ENCODE results near the gene PDLIM5. TPM values are rescaled to one million over a fixed set of nuclear protein-coding genes. Genes with fewer than 3 reads are reported as not detected.

The PDLIM5 gene
- total RNA-seq, 1 donor from 2014 or later = 66.1 TPM

GRCh38 chr4:94649381-94650133 is 197.8 kb downstream of the PDLIM5 start:
- Mint-ChIP-seq H3K27me3 (no peaks in the 10 kb centered on the region), H3K27ac (peak overlapping the region; percentile 13), H3K4me1 (ENCODE audit: low read depth) (peaks cover 42% of the 10 kb centered on the region), H3K4me3 (ENCODE audit: low read depth) (no peak overlapping the region), H3K9me3 (ENCODE audit: low read depth) (no peaks in the 10 kb centered on the region), H3K36me3 (ENCODE audit: insufficient read depth) (peaks cover 15% of the 10 kb centered on the region)
- no peak for TF ChIP-seq CTCF (IDR thresholded peaks at IDR 0.05; ENCODE audit: unreplicated experiment)
- DNase-seq (ENCODE audit: low spot score, unreplicated experiment) = no peak

DNA sequence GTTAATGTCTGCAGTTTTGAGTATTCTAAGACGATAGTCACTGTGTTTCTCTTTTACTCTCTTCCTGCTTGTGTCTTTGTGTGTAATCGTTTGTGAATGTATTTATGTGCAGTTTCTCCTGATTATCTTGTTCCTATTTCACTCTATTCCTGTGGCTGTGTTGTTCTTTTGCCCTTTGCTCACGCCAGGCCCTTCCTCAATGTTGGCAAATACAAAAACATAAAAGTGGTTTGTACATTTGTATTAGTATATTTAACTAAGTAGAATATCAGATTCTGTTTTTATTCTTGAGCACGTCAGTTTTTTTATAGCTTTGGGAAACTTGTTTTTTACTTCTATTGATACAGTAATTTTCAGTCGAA is 198.4 kb downstream of the PDLIM5 start:
- Mint-ChIP-seq H3K36me3 (ENCODE audit: insufficient read depth) (peaks cover 13% of the 10 kb centered on the region), H3K27ac (peak overlapping the region; percentile 13), H3K4me3 (ENCODE audit: low read depth) (no peak overlapping the region)

DNA sequence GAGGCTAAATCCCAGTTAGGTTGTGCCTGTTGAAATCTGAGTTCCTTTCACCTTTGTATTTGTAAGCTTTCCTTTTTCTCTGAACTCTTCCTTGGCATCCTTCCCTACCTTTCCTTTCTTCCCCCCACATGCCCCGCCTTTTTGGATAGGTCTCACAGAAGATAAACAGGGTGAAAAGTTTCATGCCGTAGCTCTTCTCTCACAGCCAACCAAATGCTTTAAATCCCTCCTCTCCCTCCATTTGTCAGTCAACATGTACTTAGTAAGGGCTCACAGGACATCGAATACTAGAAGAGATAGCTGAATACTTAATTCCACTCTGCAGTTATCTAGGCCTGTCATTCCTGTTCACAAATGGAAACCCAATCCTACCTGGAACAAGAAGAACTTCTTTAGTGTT is 198.9 kb downstream of the PDLIM5 start:
- Mint-ChIP-seq H3K27ac (peak overlapping the region; percentile 79), H3K9me3 (ENCODE audit: low read depth) (no peaks in the 10 kb centered on the region), H3K4me3 (ENCODE audit: low read depth) (no peak overlapping the region), H3K27me3 (no peaks in the 10 kb centered on the region), H3K36me3 (ENCODE audit: insufficient read depth) (peaks cover 12% of the 10 kb centered on the region), H3K4me1 (ENCODE audit: low read depth) (peaks cover 42% of the 10 kb centered on the region)
- TF ChIP-seq CTCF (IDR thresholded peaks at IDR 0.05; ENCODE audit: unreplicated experiment) = no peak
- no peak for DNase-seq (ENCODE audit: low spot score, unreplicated experiment)

More for the DNA sequence above, 198.4 kb downstream of the PDLIM5 start:
- DNase-seq (ENCODE audit: low spot score, unreplicated experiment) = no peak
- H3K4me1 Mint-ChIP-seq (ENCODE audit: low read depth) = peaks cover 42% of the 10 kb centered on the region
- H3K27me3 Mint-ChIP-seq = no peaks in the 10 kb centered on the region
- no peaks in the 10 kb centered on the region for H3K9me3 Mint-ChIP-seq (ENCODE audit: low read depth)
- no peak for TF ChIP-seq CTCF (IDR thresholded peaks at IDR 0.05; ENCODE audit: unreplicated experiment)

DNA sequence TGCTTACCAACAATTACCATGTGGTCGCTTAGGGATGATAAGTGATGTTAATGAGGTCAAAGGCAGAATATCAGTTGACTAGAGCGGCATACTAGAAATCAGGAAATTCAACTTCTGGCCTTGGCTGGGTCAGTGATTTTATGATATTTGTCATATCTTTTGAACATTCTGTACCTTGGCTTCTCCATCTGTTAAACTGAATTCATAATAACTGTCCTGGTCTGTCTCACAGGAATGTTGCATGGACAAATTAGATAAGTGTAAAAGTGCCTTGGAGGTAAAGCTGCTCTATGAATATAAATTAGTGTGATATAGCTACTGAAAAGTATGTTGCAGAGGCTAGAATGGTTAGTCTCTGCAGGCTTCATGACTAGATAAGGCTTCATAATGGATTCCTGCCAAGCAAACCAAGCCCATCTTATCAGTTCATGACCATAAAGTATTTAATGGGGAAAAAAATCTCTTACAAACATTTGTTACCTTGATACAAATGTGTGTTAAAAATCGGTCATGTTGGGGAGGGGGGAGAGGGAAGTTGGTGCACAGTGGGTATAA is 201.4 kb downstream of the PDLIM5 start:
- TF ChIP-seq CTCF (IDR thresholded peaks at IDR 0.05; ENCODE audit: unreplicated experiment) = no peak
- H3K4me3 Mint-ChIP-seq (ENCODE audit: low read depth) = no peak overlapping the region
- no peaks in the 10 kb centered on the region for H3K27me3 Mint-ChIP-seq
- H3K36me3 Mint-ChIP-seq (ENCODE audit: insufficient read depth) = peaks cover 14% of the 10 kb centered on the region
- H3K9me3 Mint-ChIP-seq (ENCODE audit: low read depth) = no peaks in the 10 kb centered on the region
- H3K4me1 Mint-ChIP-seq (ENCODE audit: low read depth) = peaks cover 39% of the 10 kb centered on the region
- H3K27ac Mint-ChIP-seq = peak overlapping the region; percentile 64
- no peak for DNase-seq (ENCODE audit: low spot score, unreplicated experiment)

DNA sequence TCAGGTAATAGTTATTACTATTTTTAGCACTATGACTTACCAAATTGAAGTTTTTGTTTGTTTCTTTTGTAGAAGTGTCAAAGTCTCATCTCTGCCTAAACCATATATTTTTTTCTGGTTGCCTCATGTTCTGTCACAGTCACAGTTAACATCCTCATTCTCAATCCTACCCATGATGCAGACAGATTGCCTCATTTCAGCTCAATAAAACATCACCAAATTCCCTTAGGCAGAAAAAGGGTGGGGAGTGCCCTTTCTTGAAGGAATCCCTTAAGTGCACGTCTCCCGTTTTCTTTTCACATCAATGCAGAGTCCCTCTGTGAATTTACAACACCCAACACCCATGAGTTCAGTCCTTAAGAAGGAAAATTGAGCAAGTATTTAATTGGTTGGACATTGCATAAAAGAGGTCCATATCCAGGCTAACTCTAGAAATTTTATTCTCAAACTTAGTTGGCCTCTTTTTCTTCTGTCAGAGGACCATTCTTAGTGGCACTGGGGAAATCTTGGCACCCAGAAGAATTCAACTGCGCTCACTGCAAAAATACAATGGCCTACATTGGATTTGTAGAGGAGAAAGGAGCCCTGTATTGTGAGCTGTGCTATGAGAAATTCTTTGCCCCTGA is 202.4 kb downstream of the PDLIM5 start:
- Mint-ChIP-seq H3K4me3 (ENCODE audit: low read depth) (no peak overlapping the region), H3K27ac (no peak overlapping the region), H3K9me3 (ENCODE audit: low read depth) (no peaks in the 10 kb centered on the region), H3K4me1 (ENCODE audit: low read depth) (peaks cover 39% of the 10 kb centered on the region), H3K36me3 (ENCODE audit: insufficient read depth) (peaks cover 15% of the 10 kb centered on the region), H3K27me3 (no peaks in the 10 kb centered on the region)
- DNase-seq (ENCODE audit: low spot score, unreplicated experiment) = no peak
- no peak for TF ChIP-seq CTCF (IDR thresholded peaks at IDR 0.05; ENCODE audit: unreplicated experiment)

Measured in progenitor cell of endocrine pancreas (in vitro differentiated cells).